A673 (cell line): ENCODE results near the gene BCAM.

ENCODE experiments used
- EZH2 ChIP-seq: fragments of 200-600 bp; sonication (generic); IDR thresholded peaks from 2 replicates; pipeline ENCODE4 v1.6.1; 2017; ENCODE audit warnings: borderline replicate concordance, low read depth, mild to moderate bottlenecking, mixed read lengths, antibody characterized with exemption, low read length; ENCODE audit not compliant: poor library complexity, severe bottlenecking
- TF ChIP-seq, protein P1 (sequence below): fragments of 300-800, 200-600 bp; sonication (generic); conservative IDR thresholded peaks from 2 replicates; pipeline ENCODE4 v1.5.1; 2017; ENCODE audit warnings: low read depth, mild to moderate bottlenecking, antibody characterized with exemption, low read length, moderate library complexity, mixed read lengths

DNA sequence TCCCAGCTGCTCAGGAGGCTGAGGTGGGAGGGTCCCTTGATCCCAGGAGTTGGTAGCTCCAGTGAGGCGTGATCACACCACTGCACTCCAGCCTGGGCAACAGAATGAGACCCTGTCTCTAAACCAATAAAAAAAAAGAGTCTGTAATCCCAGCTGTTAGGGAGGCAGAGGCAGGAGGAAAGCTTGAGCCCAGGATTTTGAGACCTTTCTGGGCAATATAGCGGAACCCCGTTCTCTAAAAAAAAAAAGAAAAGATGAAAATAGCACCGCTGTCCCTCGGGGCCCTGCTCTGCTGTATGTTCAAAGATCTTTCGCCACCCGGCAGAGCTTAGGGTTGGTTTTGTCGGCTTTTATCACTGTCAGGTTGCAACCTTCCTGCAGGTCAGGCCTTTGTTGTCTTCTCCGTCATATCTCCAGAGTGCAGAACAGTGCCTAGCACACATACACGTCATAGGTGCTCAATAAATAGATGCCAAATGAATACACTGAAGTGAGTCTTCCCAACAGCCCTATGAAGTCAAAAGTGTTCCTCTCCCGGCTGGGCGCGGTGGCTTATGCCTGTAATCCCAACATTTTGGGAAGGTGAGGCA is 13.4 kb upstream of the BCAM start:
- TF ChIP-seq, protein P1, sequence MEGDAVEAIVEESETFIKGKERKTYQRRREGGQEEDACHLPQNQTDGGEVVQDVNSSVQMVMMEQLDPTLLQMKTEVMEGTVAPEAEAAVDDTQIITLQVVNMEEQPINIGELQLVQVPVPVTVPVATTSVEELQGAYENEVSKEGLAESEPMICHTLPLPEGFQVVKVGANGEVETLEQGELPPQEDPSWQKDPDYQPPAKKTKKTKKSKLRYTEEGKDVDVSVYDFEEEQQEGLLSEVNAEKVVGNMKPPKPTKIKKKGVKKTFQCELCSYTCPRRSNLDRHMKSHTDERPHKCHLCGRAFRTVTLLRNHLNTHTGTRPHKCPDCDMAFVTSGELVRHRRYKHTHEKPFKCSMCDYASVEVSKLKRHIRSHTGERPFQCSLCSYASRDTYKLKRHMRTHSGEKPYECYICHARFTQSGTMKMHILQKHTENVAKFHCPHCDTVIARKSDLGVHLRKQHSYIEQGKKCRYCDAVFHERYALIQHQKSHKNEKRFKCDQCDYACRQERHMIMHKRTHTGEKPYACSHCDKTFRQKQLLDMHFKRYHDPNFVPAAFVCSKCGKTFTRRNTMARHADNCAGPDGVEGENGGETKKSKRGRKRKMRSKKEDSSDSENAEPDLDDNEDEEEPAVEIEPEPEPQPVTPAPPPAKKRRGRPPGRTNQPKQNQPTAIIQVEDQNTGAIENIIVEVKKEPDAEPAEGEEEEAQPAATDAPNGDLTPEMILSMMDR, result no peak
- TF ChIP-seq EZH2, result no peak
